B cell (primary cell): ENCODE results near the gene EEFSEC.

ENCODE experiments used
- EZH2 ChIP-seq: IDR thresholded peaks from 2 replicates; pipeline ENCODE4 v1.6.1; 2012; ENCODE audit warnings: borderline replicate concordance, low read depth, mild to moderate bottlenecking, moderate library complexity, low read length; ENCODE audit not compliant: insufficient read depth, poor library complexity, severe bottlenecking
- TF ChIP-seq, protein P1 (sequence below): fragments of 200-600 bp; IDR thresholded peaks from one replicate; pipeline ENCODE4 v1.8.0; 2022; ENCODE audit warnings: antibody characterized with exemption, mild to moderate bottlenecking

DNA sequence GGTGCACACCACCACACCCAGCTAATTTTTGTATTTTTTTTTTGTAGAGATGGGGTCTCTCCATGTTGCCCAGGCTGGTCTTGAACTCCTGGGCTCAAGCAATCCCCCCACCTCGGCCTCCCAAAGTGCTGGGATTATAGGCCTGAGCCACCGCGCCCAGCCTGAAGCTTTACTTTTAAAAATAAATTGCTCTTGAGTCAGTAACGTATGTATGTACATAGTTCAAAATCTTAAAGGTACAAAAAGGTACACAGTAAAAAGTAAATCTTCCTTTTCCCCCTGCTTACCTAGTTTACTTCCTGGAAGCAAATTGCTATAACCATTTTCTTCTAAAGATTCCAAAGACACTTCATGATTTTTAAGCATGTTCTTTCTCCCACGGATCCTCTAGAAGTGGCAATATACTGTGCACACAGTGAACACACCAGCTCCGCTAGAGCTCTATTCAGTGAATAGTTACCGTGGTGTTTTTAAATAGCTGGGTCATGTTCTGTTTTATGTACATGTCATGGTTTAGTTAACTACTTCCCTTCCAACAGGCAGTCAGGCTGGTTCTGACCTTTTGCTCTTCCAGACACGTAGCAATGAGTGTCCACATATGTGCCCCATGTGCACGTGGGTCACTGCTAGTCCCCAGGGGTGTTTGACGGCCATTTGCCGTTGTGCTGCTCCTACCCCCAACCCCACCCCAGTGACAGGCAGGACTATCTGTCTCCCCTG, 82.1 kb downstream of the EEFSEC start:
- TF ChIP-seq, protein P1, sequence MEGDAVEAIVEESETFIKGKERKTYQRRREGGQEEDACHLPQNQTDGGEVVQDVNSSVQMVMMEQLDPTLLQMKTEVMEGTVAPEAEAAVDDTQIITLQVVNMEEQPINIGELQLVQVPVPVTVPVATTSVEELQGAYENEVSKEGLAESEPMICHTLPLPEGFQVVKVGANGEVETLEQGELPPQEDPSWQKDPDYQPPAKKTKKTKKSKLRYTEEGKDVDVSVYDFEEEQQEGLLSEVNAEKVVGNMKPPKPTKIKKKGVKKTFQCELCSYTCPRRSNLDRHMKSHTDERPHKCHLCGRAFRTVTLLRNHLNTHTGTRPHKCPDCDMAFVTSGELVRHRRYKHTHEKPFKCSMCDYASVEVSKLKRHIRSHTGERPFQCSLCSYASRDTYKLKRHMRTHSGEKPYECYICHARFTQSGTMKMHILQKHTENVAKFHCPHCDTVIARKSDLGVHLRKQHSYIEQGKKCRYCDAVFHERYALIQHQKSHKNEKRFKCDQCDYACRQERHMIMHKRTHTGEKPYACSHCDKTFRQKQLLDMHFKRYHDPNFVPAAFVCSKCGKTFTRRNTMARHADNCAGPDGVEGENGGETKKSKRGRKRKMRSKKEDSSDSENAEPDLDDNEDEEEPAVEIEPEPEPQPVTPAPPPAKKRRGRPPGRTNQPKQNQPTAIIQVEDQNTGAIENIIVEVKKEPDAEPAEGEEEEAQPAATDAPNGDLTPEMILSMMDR: no peak
- no peak for TF ChIP-seq EZH2
